Central memory CD4-positive, alpha-beta T cell (primary cell): ENCODE measurements around the gene RASGRF2.

ENCODE experiments used
- DNase-seq: peaks from one replicate; pipeline ENCODE4 v3.0.0; 2022

Gene RASGRF2

GRCh38 chr5:81181576-81182316 lies 221.6 kb downstream of the RASGRF2 start:
- no peak for DNase-seq

GRCh38 chr5:81182396-81183390 lies 222.5 kb downstream of the RASGRF2 start:
- DNase-seq = no peak

GRCh38 chr5:81183811-81184748 lies 223.9 kb downstream of the RASGRF2 start:
- no peak for DNase-seq

GRCh38 chr5:81184749-81185110 lies 224.6 kb downstream of the RASGRF2 start:
- no peak for DNase-seq

- no peak for DNase-seq
Observed at GRCh38 chr5:81187885-81188284, 227.7 kb downstream of the RASGRF2 start.

- no peak for DNase-seq
Observed at GRCh38 chr5:81188962-81189361, 228.8 kb downstream of the RASGRF2 start.

- DNase-seq = no peak
Observed at GRCh38 chr5:81189875-81190498, 229.8 kb downstream of the RASGRF2 start.

- no peak for DNase-seq
Observed at GRCh38 chr5:81191726-81192372, 231.7 kb downstream of the RASGRF2 start.

- no peak for DNase-seq
Observed at GRCh38 chr5:81192373-81192750, 232.2 kb downstream of the RASGRF2 start.

GRCh38 chr5:81194633-81195334 lies 234.6 kb downstream of the RASGRF2 start:
- DNase-seq = peak; percentile 70

GRCh38 chr5:81195335-81195929 lies 235.3 kb downstream of the RASGRF2 start:
- DNase-seq = no peak

- DNase-seq = no peak
Observed at GRCh38 chr5:81202655-81203054, 242.5 kb downstream of the RASGRF2 start.

- no peak for DNase-seq
Observed at GRCh38 chr5:81203729-81204128, 243.6 kb downstream of the RASGRF2 start.

- no peak for DNase-seq
Observed at GRCh38 chr5:81204205-81204604, 244.0 kb downstream of the RASGRF2 start.

GRCh38 chr5:81205058-81205457 lies 244.9 kb downstream of the RASGRF2 start:
- no peak for DNase-seq

- DNase-seq = no peak
Observed at GRCh38 chr5:81207009-81207408, 246.8 kb downstream of the RASGRF2 start.

- no peak for DNase-seq
Observed at GRCh38 chr5:81208904-81209303, 248.7 kb downstream of the RASGRF2 start.

- DNase-seq = no peak
Observed at GRCh38 chr5:81209386-81209785, 249.2 kb downstream of the RASGRF2 start.

GRCh38 chr5:81209869-81210493 lies 249.8 kb downstream of the RASGRF2 start:
- DNase-seq = no peak

- DNase-seq = no peak
Observed at GRCh38 chr5:81212211-81212751, 252.1 kb downstream of the RASGRF2 start.
